ENCODE data around the gene RYR1.

RYR1 gene

GRCh38 chr19:38386971-38387549 lies 46.4 kb upstream of the RYR1 start:
- no peak for DNase-seq (ENCODE audit: low read depth)
- peak overlapping the region; percentile 83 for H3K4me3 ChIP-seq (ENCODE audit: low read length)

GRCh38 chr19:38387550-38388348 lies 45.7 kb upstream of the RYR1 start, which contains the start of gene GGN:
Gene GGN (minus strand): TSS chr19:38388034. CDS start chr19:38387261, 773 bp downstream.
- TF ChIP-seq CTCF (conservative IDR thresholded peaks at IDR 0.05; ENCODE audit: low read length) = no peak
- peak within 1 kb of the TSS; percentile 83 for H3K4me3 ChIP-seq (ENCODE audit: low read length)
- peak; percentile 90 for DNase-seq (ENCODE audit: low read depth)

More at GRCh38 chr19:38386971-38387549, 46.4 kb upstream of the RYR1 start:
- TF ChIP-seq CTCF (conservative IDR thresholded peaks at IDR 0.05; ENCODE audit: low read length) = no peak

GRCh38 chr19:38388349-38389100 lies 45.0 kb upstream of the RYR1 start, which contains the start of gene SPRED3:
Gene SPRED3 (plus strand): TSS chr19:38388697. CDS start chr19:38390303, 1,606 bp downstream.
- peak; percentile 61 for DNase-seq (ENCODE audit: low read depth)
- peak within 1 kb of the TSS; percentile 83 for H3K4me3 ChIP-seq (ENCODE audit: low read length)

GRCh38 chr19:38389101-38389925 lies 44.2 kb upstream of the RYR1 start:
- DNase-seq (ENCODE audit: low read depth) = peak; percentile 69
- TF ChIP-seq CTCF (conservative IDR thresholded peaks at IDR 0.05; ENCODE audit: low read length) = no peak
- H3K4me3 ChIP-seq (ENCODE audit: low read length) = peak overlapping the region; percentile 83

More at GRCh38 chr19:38388349-38389100, 45.0 kb upstream of the RYR1 start, which contains the start of gene SPRED3:
- TF ChIP-seq CTCF (conservative IDR thresholded peaks at IDR 0.05; ENCODE audit: low read length) = no peak

DNA sequence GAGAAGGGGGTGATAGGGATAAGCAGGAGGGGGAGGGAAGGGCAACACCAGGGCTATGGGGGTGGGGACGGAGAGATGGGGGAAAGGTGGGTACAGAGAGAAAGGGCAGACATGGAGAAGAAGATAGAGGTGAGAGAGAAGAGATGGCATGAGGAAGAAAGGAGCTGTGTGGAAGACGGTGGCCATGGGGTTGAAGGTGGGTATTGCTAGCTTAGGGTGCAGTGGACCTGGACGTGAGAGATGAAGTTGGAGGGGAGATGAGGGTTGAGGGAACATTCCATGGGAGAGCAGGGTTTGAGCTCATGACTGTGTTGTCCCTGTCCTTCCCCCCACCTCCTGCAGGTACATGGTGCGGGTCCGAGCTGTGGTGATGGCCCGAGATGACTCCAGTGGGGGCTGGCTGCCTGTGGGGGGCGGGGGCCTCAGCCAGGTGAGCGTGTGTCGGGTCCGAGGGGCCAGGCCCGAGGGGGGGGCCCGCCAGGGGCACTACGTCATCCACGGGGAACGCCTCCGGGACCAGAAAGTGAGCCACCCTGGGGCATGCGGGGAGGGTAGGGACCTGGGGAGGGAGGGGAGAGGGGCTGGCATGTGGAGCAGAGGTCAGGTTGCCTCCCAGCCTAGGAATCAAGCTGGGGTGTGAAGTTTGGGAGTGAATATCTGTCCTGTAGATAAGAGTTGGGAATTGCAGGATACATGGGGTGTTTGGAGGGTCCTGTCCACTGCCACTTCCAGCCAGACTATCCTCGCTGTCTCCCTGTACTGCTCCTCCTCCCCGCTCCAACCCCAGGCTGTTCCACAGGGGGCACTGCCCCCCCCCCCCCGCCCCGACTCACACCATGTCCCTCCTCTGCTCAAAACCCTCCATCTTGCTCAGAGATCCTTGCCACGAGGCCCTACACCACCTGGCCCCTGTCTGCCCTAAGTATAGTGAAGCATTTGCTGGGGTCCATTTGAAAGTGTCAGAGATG lies 43.2 kb upstream of the RYR1 start:
- peak overlapping the region; percentile 83 for H3K4me3 ChIP-seq (ENCODE audit: low read length)
- no peak for TF ChIP-seq CTCF (conservative IDR thresholded peaks at IDR 0.05; ENCODE audit: low read length)
- DNase-seq (ENCODE audit: low read depth) = no peak
